IMR-90 (cell line): ENCODE measurements around the gene ELMO1. TPM values are rescaled to one million over a fixed set of nuclear protein-coding genes. Genes with fewer than 3 reads are reported as not detected.

Experiments
- ATAC-seq: fragments of 200-7000 bp; cut with Tn5 transposase; 2 replicates; pipeline ENCODE4 v1.9.1; 2020; ENCODE audit warnings: low read depth, mild to moderate bottlenecking, moderate library complexity
- BruUV-seq: library from RNA; stranded (reverse); fragments of 400-500 nt; replicated peaks from 2 replicates; lab custom pipeline; 2021; lab: Mats Ljungman, UMichigan
- CTCF ChIA-PET: fragments of 300-600 bp; formaldehyde crosslinking; extraction: SDS; loops from one replicate; lab custom pipeline; 2021; ENCODE audit warnings: antibody characterized with exemption; lab: Yijun Ruan, JAX
- POLR2A ChIA-PET: fragments of 300-600 bp; sonication (Branson Sonifier 250); formaldehyde crosslinking; loops from one replicate; lab custom pipeline; 2022; ENCODE audit warnings: antibody characterized with exemption; ENCODE audit not compliant: unreplicated experiment; lab: Charles Lee
- DNase-seq: peaks from one replicate; pipeline ENCODE4 v3.0.0; 2013
- H2AFZ ChIP-seq: replicated peaks from 2 replicates; pipeline ENCODE3; 2013; ENCODE audit warnings: low read length, mild to moderate bottlenecking; ENCODE audit not compliant: poor library complexity
- H2AK5ac ChIP-seq: 2 replicates; pipeline ENCODE4 v1.6.1; 2013; ENCODE audit warnings: low read depth, low read length, inconsistent platforms
- H2AK9ac ChIP-seq: replicated peaks from 2 replicates; pipeline ENCODE3; 2013; ENCODE audit warnings: mild to moderate bottlenecking, low read depth, low read length, moderate library complexity; ENCODE audit not compliant: poor library complexity
- H2BK120ac ChIP-seq: 2 replicates; pipeline ENCODE4 v1.6.1; 2013; ENCODE audit warnings: low read depth, low read length, inconsistent platforms
- H2BK15ac ChIP-seq: 3 replicates; pipeline ENCODE4 v1.6.1; 2013; ENCODE audit warnings: low read depth, low read length, inconsistent platforms
- H2BK20ac ChIP-seq: 2 replicates; pipeline ENCODE4 v1.6.1; 2013; ENCODE audit warnings: low read depth, mild to moderate bottlenecking, inconsistent platforms, low read length, moderate library complexity
- H2BK5ac ChIP-seq: 2 replicates; pipeline ENCODE4 v1.6.1; 2013; ENCODE audit warnings: mild to moderate bottlenecking, low read depth, low read length, inconsistent platforms; ENCODE audit not compliant: poor library complexity, severe bottlenecking
- H3K14ac ChIP-seq: replicated peaks from 2 replicates; pipeline ENCODE4 v1.6.1; 2013; ENCODE audit warnings: low read depth, low read length, inconsistent platforms
- H3K18ac ChIP-seq: 2 replicates; pipeline ENCODE4 v1.6.1; 2013; ENCODE audit warnings: low read depth, low read length, control low read depth
- H3K23ac ChIP-seq: 2 replicates; pipeline ENCODE4 v1.6.1; 2013; ENCODE audit warnings: low read depth, low read length, inconsistent platforms
- H3K27ac ChIP-seq: 2 replicates; pipeline ENCODE4 v1.5.1; 2013; ENCODE audit warnings: mild to moderate bottlenecking, control low read depth, low read length; ENCODE audit not compliant: insufficient read depth
- H3K27me3 ChIP-seq: 2 replicates; pipeline ENCODE4 v1.6.1; 2013; ENCODE audit warnings: low read length; ENCODE audit not compliant: control insufficient read depth, insufficient read depth
- H3K36me3 ChIP-seq: 2 replicates; pipeline ENCODE4 v1.6.1; 2013; ENCODE audit warnings: low read length, mixed read lengths; ENCODE audit not compliant: control insufficient read depth, insufficient read depth
- H3K4ac ChIP-seq: 2 replicates; pipeline ENCODE4 v1.6.1; 2013; ENCODE audit warnings: low read depth, low read length, inconsistent platforms
- H3K4me1 ChIP-seq: 2 replicates; pipeline ENCODE4 v1.6.1; 2013; ENCODE audit warnings: low read length, mixed read lengths; ENCODE audit not compliant: control insufficient read depth, insufficient read depth
- H3K4me2 ChIP-seq: 2 replicates; pipeline ENCODE4 v1.6.1; 2013; ENCODE audit warnings: low read depth, mild to moderate bottlenecking, control low read depth, low read length, moderate library complexity
- H3K4me3 ChIP-seq: 2 replicates; pipeline ENCODE4 v1.5.1; 2013; ENCODE audit warnings: low read depth, mild to moderate bottlenecking, control low read depth, low read length, moderate library complexity; ENCODE audit not compliant: insufficient read depth
- H3K56ac ChIP-seq: 2 replicates; pipeline ENCODE4 v1.6.1; 2013; ENCODE audit warnings: low read length, inconsistent platforms; ENCODE audit not compliant: insufficient read depth; ENCODE audit errors: extremely low read depth
- H3K79me1 ChIP-seq, 2 experiments: 2 replicates each; pipeline ENCODE4 v1.6.1; 2013; ENCODE audit warnings: low read length in 2 of 2, inconsistent platforms in 1 of 2, low read depth in 1 of 2
- H3K9ac ChIP-seq: 2 replicates; pipeline ENCODE4 v1.6.1; 2013; ENCODE audit warnings: low read depth, low read length, control low read depth
- H3K9me1 ChIP-seq: 2 replicates; pipeline ENCODE4 v1.6.1; 2013; ENCODE audit warnings: low read length, inconsistent platforms; ENCODE audit not compliant: insufficient read depth
- H3K9me3 ChIP-seq: 2 replicates; pipeline ENCODE4 v1.6.1; 2013; ENCODE audit warnings: low read length; ENCODE audit not compliant: control insufficient read depth, insufficient read depth
- H4K20me1 ChIP-seq: 2 replicates; pipeline ENCODE4 v1.6.1; 2013; ENCODE audit warnings: low read length, inconsistent platforms; ENCODE audit not compliant: insufficient read depth
- H4K5ac ChIP-seq: 2 replicates; pipeline ENCODE4 v1.6.1; 2013; ENCODE audit warnings: mild to moderate bottlenecking, low read depth, low read length, control low read depth
- H4K8ac ChIP-seq, 2 experiments: 2 replicates each; pipeline ENCODE4 v1.6.1; 2013; ENCODE audit warnings: low read depth in 2 of 2, low read length in 2 of 2, control low read depth in 1 of 2, inconsistent platforms in 1 of 2
- H4K91ac ChIP-seq: 2 replicates; pipeline ENCODE4 v1.6.1; 2013; ENCODE audit warnings: low read depth, low read length, inconsistent platforms; ENCODE audit not compliant: insufficient read depth
- BHLHE40 ChIP-seq: fragments of 150-350 bp; IDR thresholded peaks from 2 replicates; pipeline ENCODE4 v1.6.1; 2016; ENCODE audit warnings: mild to moderate bottlenecking, low read depth, low read length
- CEBPB ChIP-seq: IDR thresholded peaks from 2 replicates; pipeline ENCODE4 v1.6.1; 2012; ENCODE audit warnings: low read depth, low read length, improper control_type of control experiment
- CHD1 ChIP-seq: IDR thresholded peaks from 2 replicates; pipeline ENCODE4 v1.6.1; 2012; ENCODE audit warnings: low read depth, low read length, improper control_type of control experiment
- CTCF ChIP-seq: conservative IDR thresholded peaks from 2 replicates; pipeline ENCODE4 v1.5.1; 2012; ENCODE audit warnings: mild to moderate bottlenecking, low read depth, low read length, improper control_type of control experiment
- ELK1 ChIP-seq: fragments of 150-350 bp; IDR thresholded peaks from 2 replicates; pipeline ENCODE4 v1.6.1; 2016; ENCODE audit warnings: low read depth, mild to moderate bottlenecking, low read length, moderate library complexity, borderline replicate concordance
- FOS ChIP-seq: fragments of 150-350 bp; IDR thresholded peaks from 2 replicates; pipeline ENCODE4 v1.6.1; 2016; ENCODE audit warnings: low read depth, low read length
- MAFK ChIP-seq: IDR thresholded peaks from 2 replicates; pipeline ENCODE4 v1.6.1; 2012; ENCODE audit warnings: low read depth, low read length, improper control_type of control experiment
- MAZ ChIP-seq: IDR thresholded peaks from 2 replicates; pipeline ENCODE4 v1.6.1; 2012; ENCODE audit warnings: low read depth, mild to moderate bottlenecking, low read length, improper control_type of control experiment, moderate library complexity, borderline replicate concordance
- MXI1 ChIP-seq: IDR thresholded peaks from 2 replicates; pipeline ENCODE4 v1.6.1; 2012; ENCODE audit warnings: low read depth, mild to moderate bottlenecking, low read length, moderate library complexity, borderline replicate concordance
- NFE2L2 ChIP-seq: fragments of 150-350 bp; IDR thresholded peaks from 2 replicates; pipeline ENCODE4 v1.6.1; 2016; ENCODE audit warnings: low read depth, mild to moderate bottlenecking, low read length
- POLR2A ChIP-seq: IDR thresholded peaks from 2 replicates; pipeline ENCODE4 v1.6.1; 2012; ENCODE audit warnings: mild to moderate bottlenecking, low read depth, low read length
- RAD21 ChIP-seq: IDR thresholded peaks from 2 replicates; pipeline ENCODE4 v1.6.1; 2012; ENCODE audit warnings: low read length, improper control_type of control experiment
- RCOR1 ChIP-seq: IDR thresholded peaks from 2 replicates; pipeline ENCODE4 v1.6.1; 2012; ENCODE audit warnings: mild to moderate bottlenecking, low read length, improper control_type of control experiment; ENCODE audit not compliant: insufficient replicate concordance
- RFX5 ChIP-seq: IDR thresholded peaks from 2 replicates; pipeline ENCODE4 v1.8.0; 2012; ENCODE audit warnings: low read depth, mild to moderate bottlenecking, low read length, moderate library complexity
- SMC3 ChIP-seq: fragments of 150-350 bp; IDR thresholded peaks from 2 replicates; pipeline ENCODE4 v1.6.1; 2016; ENCODE audit warnings: low read depth, mild to moderate bottlenecking, antibody characterized with exemption, low read length, moderate library complexity
- USF2 ChIP-seq: fragments of 150-350 bp; IDR thresholded peaks from 2 replicates; pipeline ENCODE4 v1.6.1; 2017; ENCODE audit warnings: mild to moderate bottlenecking, antibody characterized with exemption, low read length, low read depth
- WGBS, 2 experiments: methylation state at CpG; one replicate each; pipeline versions ENCODE4 v1.1.5 to v1.1.7; 2013; ENCODE audit warnings: missing lambda C conversion rate in 2 of 2; ENCODE audit not compliant: insufficient read length in 1 of 2; ENCODE audit errors: extremely low coverage in 2 of 2; 5-methylcytosine and 5-hydroxymethylcytosine counted together
- dilution Hi-C: fragments of 300-500 bp; cut with HindIII; formaldehyde crosslinking; loops from one replicate; pipeline ENCODE4 v1.14.3; 2018; ENCODE audit warnings: low sequenced_read_pairs; ENCODE audit not compliant: unreplicated experiment
- in situ Hi-C: fragments of 300-500 bp; cut with MboI; formaldehyde crosslinking; loops from 3 replicates; pipeline ENCODE4 v1.14.3; 2019; ENCODE audit warnings: low sequenced_read_pairs, inconsistent platforms, mixed read lengths
- intact Hi-C: fragments of 100-400 bp; cut with micrococcal nuclease; formaldehyde crosslinking; loops from 2 replicates; pipeline ENCODE4 v1.10.0; 2022
- polyA plus RNA-seq, 3 experiments: library from polyadenylated mRNA; depleted of rRNA; stranded (reverse); fragments of >200 nt; gene quantifications; 2 replicates each; pipeline ENCODE4 v1.2.3, GENCODE V29; 2012; ENCODE audit warnings: low replicate concordance in 1 of 3
- total RNA-seq: library from RNA; depleted of rRNA; stranded (reverse); fragments of >200 nt; gene quantifications from 2 replicates; pipeline ENCODE4 v1.2.3, GENCODE V29; 2012

The ELMO1 gene
- total and polyA plus RNA-seq, 2 of the 4 experiments (the other 2 are of a cell fraction) = 0.03 TPM; not detected in 1

DNA sequence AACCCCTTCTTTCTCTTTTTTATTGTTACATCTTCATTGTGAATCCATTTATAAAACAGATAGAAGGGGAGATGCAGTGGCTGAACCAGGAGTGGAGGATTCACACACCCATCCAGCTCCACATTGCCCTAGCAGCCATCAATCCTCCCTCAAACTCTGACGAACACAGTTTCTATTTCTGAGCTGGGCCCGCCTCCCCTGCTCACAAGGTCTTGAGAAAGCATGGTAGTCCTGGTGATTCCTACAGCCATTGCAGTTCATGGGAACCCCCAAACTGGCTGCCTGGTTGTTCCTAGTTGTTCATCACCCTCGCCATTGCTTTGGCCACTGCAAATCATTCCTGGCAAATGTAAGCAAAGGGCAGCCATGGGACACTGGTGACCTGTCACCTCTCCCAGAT is 465.9 kb downstream of the ELMO1 start:
- no peaks in the 10 kb centered on the region for H3K9me3 ChIP-seq
- H3K36me3 ChIP-seq = no peaks in the 10 kb centered on the region
- POLR2A ChIA-PET = no interaction called here
- no peak overlapping the region for H3K9ac ChIP-seq
- H3K4me2 ChIP-seq = no peak overlapping the region
- H3K27me3 ChIP-seq = peaks cover 15% of the 10 kb centered on the region
- H2AK5ac ChIP-seq = no peak overlapping the region
- no peak overlapping the region for H3K27ac ChIP-seq
- no peak overlapping the region for H3K4me3 ChIP-seq
- H3K79me1 ChIP-seq = no peaks in the 10 kb centered on the region
- H3K9me1 ChIP-seq = no peaks in the 10 kb centered on the region
- no peak overlapping the region for H3K4ac ChIP-seq
- H2AFZ ChIP-seq = no peak overlapping the region
- BruUV-seq = no TSS peak
- H2BK20ac ChIP-seq = no peak overlapping the region
- intact Hi-C loops = no loop called here
- H3K18ac ChIP-seq = no peak overlapping the region
- H3K14ac ChIP-seq = no peak overlapping the region
- no peak overlapping the region for H2BK120ac ChIP-seq
- ATAC-seq (no peak), DNase-seq (no peak)
- H2AK9ac ChIP-seq = no peak overlapping the region
- 43% methylated on average over 1 of the region's 3 CpGs; no CpG with 5 or more reads in 1 of the 2 experiments for WGBS, 2 experiments
- TF ChIP-seq SMC3 (no peak), ELK1 (no peak), POLR2A (no peak), CHD1 (no peak), CEBPB (no peak), FOS (no peak), CTCF (no peak), MAFK (no peak), NFE2L2 (no peak), RFX5 (no peak), RCOR1 (no peak), RAD21 (no peak), MAZ (no peak), BHLHE40 (no peak), USF2 (no peak), MXI1 (no peak)
- no peak overlapping the region for H2BK5ac ChIP-seq
- H3K4me1 ChIP-seq = no peaks in the 10 kb centered on the region
- no peak overlapping the region for H3K56ac ChIP-seq
- no peaks in the 10 kb centered on the region for H4K20me1 ChIP-seq
- H4K5ac ChIP-seq = no peak overlapping the region
- CTCF ChIA-PET = interaction anchor here (0.6 to 2.1 kb wide), 2 partner anchors 11 to 16 kb away, joined by 4 to 6 read pairs; no protein-coding TSS in a partner anchor
- no peak overlapping the region for H4K8ac ChIP-seq
- H4K91ac ChIP-seq = no peak overlapping the region
- H2BK15ac ChIP-seq = no peak overlapping the region
- dilution Hi-C loops = no loop called here
- no peak overlapping the region for H3K23ac ChIP-seq
- in situ Hi-C loops = no loop called here
